ENCODE results near the gene LUC7L2. TPM values are rescaled to one million over a fixed set of nuclear protein-coding genes. Genes with fewer than 3 reads are reported as not detected.

Gene LUC7L2
- total RNA-seq, 1 experiment from 2014 or later, result 66.2 TPM

DNA sequence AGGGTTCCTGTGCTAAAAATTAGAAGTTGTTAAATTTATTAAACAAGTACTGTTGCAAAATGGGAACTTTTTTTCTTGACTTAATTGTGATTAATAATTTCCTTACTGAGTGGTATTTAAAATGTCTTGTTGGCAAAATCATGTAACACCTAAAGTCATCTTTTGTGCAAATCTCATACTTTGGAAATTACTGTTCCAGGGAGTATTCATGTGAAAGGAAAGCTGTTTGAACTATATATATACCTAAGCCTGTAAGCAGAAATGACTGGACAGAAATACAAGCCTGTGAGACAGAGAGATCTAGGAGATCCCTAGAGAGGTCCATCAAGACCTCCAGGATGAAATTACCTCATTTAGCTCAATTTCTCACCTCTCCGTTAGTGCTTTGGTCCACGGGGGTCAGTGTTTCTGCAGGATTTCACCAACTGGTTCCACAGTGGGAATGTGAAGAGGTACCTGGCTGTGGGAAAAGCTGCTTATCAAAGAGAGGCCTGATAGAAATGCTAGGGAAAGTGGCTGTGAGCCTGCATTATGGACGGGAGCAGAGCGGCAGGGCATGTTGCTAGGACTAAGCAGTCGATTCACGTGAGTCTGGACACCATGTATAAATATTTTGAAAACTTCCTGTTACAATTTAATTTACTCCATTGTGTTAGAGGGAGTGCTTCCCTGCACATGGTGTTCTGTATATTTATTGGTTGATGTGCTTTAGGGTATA, 7.9 kb downstream of the LUC7L2 start:
- Histone ChIP-seq H3K79me2 (ENCODE audit: low read length) (peaks cover 100% of the 10 kb centered on the region), H3K36me3 (ENCODE audit: insufficient read depth, low read length) (peaks cover 52% of the 10 kb centered on the region)

DNA sequence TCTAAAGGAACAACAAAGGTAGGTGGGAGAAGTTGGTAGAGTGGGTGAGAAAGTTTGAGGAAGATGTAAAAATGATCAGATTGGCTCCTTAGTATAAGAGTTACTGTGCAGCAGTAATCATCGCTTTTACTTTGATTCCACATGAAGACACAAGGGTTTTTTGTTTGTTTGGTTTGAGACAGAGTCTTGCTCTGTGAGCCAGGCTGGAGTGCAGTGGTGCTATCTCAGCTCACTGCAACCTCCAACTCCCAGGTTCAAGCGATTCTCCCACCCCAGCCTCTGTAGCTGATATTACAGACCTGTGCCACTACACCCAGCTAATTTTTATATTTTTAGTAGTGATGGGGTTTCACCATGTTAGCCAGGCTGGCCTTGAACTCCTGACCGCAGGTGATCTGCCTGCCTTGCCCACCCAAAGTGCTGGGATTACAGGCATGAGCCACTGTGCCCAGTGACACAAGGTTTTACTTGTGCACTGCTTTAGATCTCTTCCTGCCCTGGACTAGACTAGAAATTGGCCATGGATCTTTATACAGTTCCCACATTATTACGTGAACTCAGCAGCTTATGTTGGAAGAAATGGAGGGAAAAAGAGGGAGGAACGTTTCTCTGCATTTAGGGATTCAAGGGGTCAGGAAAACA, 10.7 kb downstream of the LUC7L2 start:
- Histone ChIP-seq H3K36me3 (ENCODE audit: insufficient read depth, low read length) (peaks cover 40% of the 10 kb centered on the region), H4K20me1 (ENCODE audit: insufficient read depth, low read depth, low read length) (peaks cover 16% of the 10 kb centered on the region; the same call in 1 of the 2 replicates), H3K79me2 (ENCODE audit: low read length) (peaks cover 100% of the 10 kb centered on the region), H3K4me3 (ENCODE audit: low read length) (no peak overlapping the region), H3K4me2 (ENCODE audit: low read depth, low read length, poor library complexity, severe bottlenecking) (no peak overlapping the region), H3K9ac (ENCODE audit: low read length) (no peak overlapping the region), H3K27me3 (ENCODE audit: low read length) (no peaks in the 10 kb centered on the region), H3K9me3 (ENCODE audit: low read length) (no peaks in the 10 kb centered on the region), H2AFZ (ENCODE audit: low read length) (no peak overlapping the region), H3K4me1 (ENCODE audit: low read length) (peaks cover 16% of the 10 kb centered on the region; the same call in 1 of the 2 replicates), H3K9me2 (replicated peaks; ENCODE audit: insufficient read depth, low read length) (no peaks in the 10 kb centered on the region), H3K27ac (ENCODE audit: low read length) (no peak overlapping the region)
- no peak for DNase-seq

More for the DNA sequence above, 7.9 kb downstream of the LUC7L2 start:
- Histone ChIP-seq H3K27ac (ENCODE audit: low read length) (no peak overlapping the region), H3K4me1 (ENCODE audit: low read length) (peaks cover 29% of the 10 kb centered on the region), H3K27me3 (ENCODE audit: low read length) (no peaks in the 10 kb centered on the region), H3K4me2 (ENCODE audit: low read depth, low read length, poor library complexity, severe bottlenecking) (no peak overlapping the region), H4K20me1 (ENCODE audit: insufficient read depth, low read depth, low read length) (peaks cover 27% of the 10 kb centered on the region), H3K9ac (ENCODE audit: low read length) (no peak overlapping the region), H3K4me3 (ENCODE audit: low read length) (no peak overlapping the region), H2AFZ (ENCODE audit: low read length) (no peak overlapping the region), H3K9me2 (replicated peaks; ENCODE audit: insufficient read depth, low read length) (no peaks in the 10 kb centered on the region), H3K9me3 (ENCODE audit: low read length) (no peaks in the 10 kb centered on the region)
- DNase-seq, result no peak

DNA sequence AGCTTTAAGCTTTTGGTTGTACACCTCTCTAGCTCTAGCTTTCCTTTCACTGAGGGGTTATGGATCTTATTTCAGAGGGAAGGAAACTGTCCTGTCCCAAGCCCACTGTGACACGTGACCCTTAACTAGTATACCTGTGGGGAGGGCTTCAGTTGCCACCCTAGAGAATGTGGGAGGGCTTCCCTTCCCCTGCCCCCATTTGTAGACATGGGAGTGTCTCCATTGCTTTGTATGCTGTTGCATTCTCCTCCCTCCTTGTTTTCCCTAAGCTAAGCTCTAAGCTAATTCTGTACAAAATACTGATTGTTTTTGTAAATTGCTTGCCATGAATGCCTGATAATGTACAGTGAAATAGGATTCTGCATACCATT, 11.2 kb downstream of the LUC7L2 start:
- no peak overlapping the region for H3K27ac ChIP-seq (ENCODE audit: low read length)
- H3K4me2 ChIP-seq (ENCODE audit: low read depth, low read length, poor library complexity, severe bottlenecking), result no peak overlapping the region
- no peaks in the 10 kb centered on the region for H3K27me3 ChIP-seq (ENCODE audit: low read length)
- H3K9me2 ChIP-seq (replicated peaks; ENCODE audit: insufficient read depth, low read length), result no peaks in the 10 kb centered on the region
- H3K36me3 ChIP-seq (ENCODE audit: insufficient read depth, low read length), result peaks cover 40% of the 10 kb centered on the region; the same call in 1 of the 2 replicates
- no peak for DNase-seq
- H3K9me3 ChIP-seq (ENCODE audit: low read length), result no peaks in the 10 kb centered on the region
- H3K9ac ChIP-seq (ENCODE audit: low read length), result no peak overlapping the region
- no peak overlapping the region for H3K4me3 ChIP-seq (ENCODE audit: low read length)
- H3K79me2 ChIP-seq (ENCODE audit: low read length), result peaks cover 100% of the 10 kb centered on the region
- peaks cover 11% of the 10 kb centered on the region; the same call in 1 of the 2 replicates for H4K20me1 ChIP-seq (ENCODE audit: insufficient read depth, low read depth, low read length)
- H3K4me1 ChIP-seq (ENCODE audit: low read length), result peaks cover 12% of the 10 kb centered on the region; the same call in 1 of the 2 replicates
- no peak overlapping the region for H2AFZ ChIP-seq (ENCODE audit: low read length)

DNA sequence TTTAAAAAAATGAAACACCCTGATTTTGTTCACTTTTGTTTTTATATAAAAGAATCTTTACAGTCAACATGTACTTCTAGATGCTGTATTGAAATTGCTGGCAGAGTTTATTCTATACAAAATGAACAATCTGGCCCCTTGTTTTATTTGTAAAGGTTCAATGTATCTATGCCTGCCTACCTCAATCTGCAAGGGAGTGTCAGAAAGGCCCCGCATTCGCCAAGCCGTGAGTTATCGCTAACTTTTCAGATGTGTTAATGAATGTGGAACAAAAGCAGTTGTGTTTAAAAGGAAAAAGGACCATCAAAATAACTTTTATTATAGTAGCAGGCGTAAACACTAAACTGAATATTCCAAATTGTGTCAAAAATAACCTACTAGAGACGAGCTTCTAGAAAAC, 14.6 kb downstream of the LUC7L2 start:
- Histone ChIP-seq H3K27ac (ENCODE audit: low read length) (no peak overlapping the region), H3K79me2 (ENCODE audit: low read length) (peaks cover 92% of the 10 kb centered on the region), H3K9ac (ENCODE audit: low read length) (no peak overlapping the region), H3K9me2 (replicated peaks; ENCODE audit: insufficient read depth, low read length) (no peaks in the 10 kb centered on the region), H3K4me1 (ENCODE audit: low read length) (peaks cover 5% of the 10 kb centered on the region; the same call in 1 of the 2 replicates), H3K27me3 (ENCODE audit: low read length) (no peaks in the 10 kb centered on the region), H2AFZ (ENCODE audit: low read length) (no peak overlapping the region), H3K4me3 (ENCODE audit: low read length) (no peak overlapping the region), H4K20me1 (ENCODE audit: insufficient read depth, low read depth, low read length) (no peaks in the 10 kb centered on the region), H3K9me3 (ENCODE audit: low read length) (no peaks in the 10 kb centered on the region), H3K36me3 (ENCODE audit: insufficient read depth, low read length) (peaks cover 50% of the 10 kb centered on the region), H3K4me2 (ENCODE audit: low read depth, low read length, poor library complexity, severe bottlenecking) (no peak overlapping the region)
- no peak for DNase-seq

DNA sequence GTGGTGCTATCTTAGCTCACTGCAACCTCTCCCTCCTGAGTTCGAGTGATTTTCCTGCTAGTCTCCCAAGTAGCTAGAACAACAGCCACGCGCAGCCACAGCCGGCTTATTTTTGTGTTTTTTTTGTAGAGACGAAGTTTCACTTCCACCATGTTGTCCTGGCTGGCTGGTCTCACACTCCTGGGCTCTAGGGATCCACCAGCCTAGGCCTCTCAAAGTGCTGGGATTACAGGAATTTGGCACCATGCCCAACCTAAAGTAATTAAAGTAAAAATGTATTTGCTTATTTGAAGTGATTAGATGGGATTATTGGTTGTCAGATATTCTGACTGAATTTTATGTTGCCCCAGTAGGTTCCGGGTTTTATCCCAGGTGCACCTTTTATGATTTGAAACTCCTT, 22.7 kb downstream of the LUC7L2 start:
- H3K27me3 ChIP-seq (ENCODE audit: low read length), result no peaks in the 10 kb centered on the region
- peaks cover 81% of the 10 kb centered on the region for H3K79me2 ChIP-seq (ENCODE audit: low read length)
- H3K9me3 ChIP-seq (ENCODE audit: low read length), result no peaks in the 10 kb centered on the region
- no peak overlapping the region for H3K4me3 ChIP-seq (ENCODE audit: low read length)
- H3K27ac ChIP-seq (ENCODE audit: low read length), result no peak overlapping the region
- H3K36me3 ChIP-seq (ENCODE audit: insufficient read depth, low read length), result peaks cover 39% of the 10 kb centered on the region
- no peak for DNase-seq
- no peak overlapping the region for H3K9ac ChIP-seq (ENCODE audit: low read length)
- no peaks in the 10 kb centered on the region for H3K4me1 ChIP-seq (ENCODE audit: low read length)
- no peak overlapping the region for H2AFZ ChIP-seq (ENCODE audit: low read length)
- H3K9me2 ChIP-seq (replicated peaks; ENCODE audit: insufficient read depth, low read length), result no peaks in the 10 kb centered on the region
- H4K20me1 ChIP-seq (ENCODE audit: insufficient read depth, low read depth, low read length), result no peaks in the 10 kb centered on the region
- H3K4me2 ChIP-seq (ENCODE audit: low read depth, low read length, poor library complexity, severe bottlenecking), result no peak overlapping the region

DNA sequence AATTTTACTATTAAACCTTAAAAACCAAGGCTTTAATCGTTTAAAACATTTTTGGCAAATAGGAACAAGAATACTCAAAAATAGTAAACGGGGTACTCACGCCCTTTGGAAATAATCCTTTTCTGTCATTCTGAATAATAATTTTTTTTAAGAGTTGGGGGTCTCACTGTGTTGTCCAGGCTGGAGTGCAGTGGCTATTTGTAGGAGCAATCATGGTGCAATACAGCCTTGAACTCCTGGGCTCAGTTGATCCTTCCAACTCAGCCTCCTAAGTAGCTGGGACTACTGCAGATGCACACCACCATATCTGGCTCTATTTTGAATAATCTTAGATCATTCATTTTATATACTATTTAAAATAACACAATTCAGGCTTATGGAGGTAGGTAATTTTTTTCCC, 24.9 kb downstream of the LUC7L2 start:
- Histone ChIP-seq H3K79me2 (ENCODE audit: low read length) (peaks cover 86% of the 10 kb centered on the region), H3K9ac (ENCODE audit: low read length) (no peak overlapping the region), H3K4me2 (ENCODE audit: low read depth, low read length, poor library complexity, severe bottlenecking) (no peak overlapping the region), H3K9me2 (replicated peaks; ENCODE audit: insufficient read depth, low read length) (no peaks in the 10 kb centered on the region), H2AFZ (ENCODE audit: low read length) (no peak overlapping the region), H4K20me1 (ENCODE audit: insufficient read depth, low read depth, low read length) (0 out of 2 replicates have a peak, but pooled peaks cover 4% of the 10 kb centered on the region), H3K4me1 (ENCODE audit: low read length) (no peaks in the 10 kb centered on the region), H3K4me3 (ENCODE audit: low read length) (no peak overlapping the region), H3K27ac (ENCODE audit: low read length) (no peak overlapping the region), H3K27me3 (ENCODE audit: low read length) (no peaks in the 10 kb centered on the region), H3K9me3 (ENCODE audit: low read length) (no peaks in the 10 kb centered on the region), H3K36me3 (ENCODE audit: insufficient read depth, low read length) (peaks cover 49% of the 10 kb centered on the region)
- no peak for DNase-seq

DNA sequence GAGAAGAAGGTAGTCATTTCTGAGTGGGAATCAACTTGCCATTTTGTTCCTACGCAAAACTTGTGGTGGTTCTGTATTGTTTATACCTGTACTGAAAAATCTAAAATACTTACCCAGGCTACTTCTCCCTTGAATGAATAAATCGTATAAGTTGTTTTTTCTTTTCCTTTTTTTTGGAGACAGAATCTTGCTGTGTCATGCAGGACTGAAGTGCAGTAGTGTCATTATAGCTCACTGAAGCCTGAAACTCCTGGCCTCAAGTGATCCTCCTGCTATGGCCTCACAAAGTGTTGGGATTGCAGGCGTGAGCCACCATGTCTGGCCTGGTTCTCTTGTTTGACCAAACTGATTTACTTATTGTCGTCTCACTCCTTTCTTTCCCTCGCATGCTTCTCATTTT, 27.9 kb downstream of the LUC7L2 start:
- H3K27ac ChIP-seq (ENCODE audit: low read length), result no peak overlapping the region
- no peak overlapping the region for H3K9ac ChIP-seq (ENCODE audit: low read length)
- H3K4me1 ChIP-seq (ENCODE audit: low read length), result no peaks in the 10 kb centered on the region
- 0 out of 2 replicates have a peak, but pooled peaks cover 4% of the 10 kb centered on the region for H4K20me1 ChIP-seq (ENCODE audit: insufficient read depth, low read depth, low read length)
- H3K4me2 ChIP-seq (ENCODE audit: low read depth, low read length, poor library complexity, severe bottlenecking), result no peak overlapping the region
- peaks cover 58% of the 10 kb centered on the region for H3K36me3 ChIP-seq (ENCODE audit: insufficient read depth, low read length)
- DNase-seq, result no peak
- H3K4me3 ChIP-seq (ENCODE audit: low read length), result no peak overlapping the region
- H3K9me2 ChIP-seq (replicated peaks; ENCODE audit: insufficient read depth, low read length), result no peaks in the 10 kb centered on the region
- H3K79me2 ChIP-seq (ENCODE audit: low read length), result peaks cover 85% of the 10 kb centered on the region
- no peaks in the 10 kb centered on the region for H3K9me3 ChIP-seq (ENCODE audit: low read length)
- no peak overlapping the region for H2AFZ ChIP-seq (ENCODE audit: low read length)
- H3K27me3 ChIP-seq (ENCODE audit: low read length), result no peaks in the 10 kb centered on the region

DNA sequence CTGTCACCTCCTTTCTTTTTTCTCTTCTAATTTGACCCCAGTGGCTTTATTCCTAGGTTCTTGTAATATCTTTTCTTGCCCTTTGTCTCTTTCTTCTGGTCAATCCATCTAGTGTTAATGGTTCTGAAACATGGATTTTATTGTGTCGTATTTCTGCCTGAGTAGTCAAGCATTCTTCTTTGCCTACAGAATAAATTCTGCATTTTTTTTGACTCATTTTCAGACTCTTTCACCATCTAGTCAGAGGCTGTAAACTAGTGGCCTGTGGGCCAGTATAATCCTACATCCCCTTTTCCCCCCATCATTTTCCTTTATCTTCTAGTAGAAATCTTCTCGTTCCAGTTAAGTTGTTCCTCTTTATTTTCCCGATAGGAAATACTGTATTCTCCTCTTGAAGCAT, 29.4 kb downstream of the LUC7L2 start:
- Histone ChIP-seq H3K4me2 (ENCODE audit: low read depth, low read length, poor library complexity, severe bottlenecking) (no peak overlapping the region), H3K36me3 (ENCODE audit: insufficient read depth, low read length) (peaks cover 55% of the 10 kb centered on the region), H3K9me3 (ENCODE audit: low read length) (no peaks in the 10 kb centered on the region), H4K20me1 (ENCODE audit: insufficient read depth, low read depth, low read length) (0 out of 2 replicates have a peak, but pooled peaks cover 4% of the 10 kb centered on the region), H3K4me3 (ENCODE audit: low read length) (no peak overlapping the region), H2AFZ (ENCODE audit: low read length) (no peak overlapping the region), H3K27me3 (ENCODE audit: low read length) (no peaks in the 10 kb centered on the region), H3K9ac (ENCODE audit: low read length) (no peak overlapping the region), H3K79me2 (ENCODE audit: low read length) (peaks cover 92% of the 10 kb centered on the region), H3K4me1 (ENCODE audit: low read length) (no peaks in the 10 kb centered on the region), H3K27ac (ENCODE audit: low read length) (no peak overlapping the region), H3K9me2 (replicated peaks; ENCODE audit: insufficient read depth, low read length) (no peaks in the 10 kb centered on the region)
- no peak for DNase-seq

All from Karpas-422 (cell line).